Midbrain (tissue), 1 donor: ENCODE measurements around the gene OST4.
"Not testable (repeated sequence)": the region's sequence is repeated elsewhere in the genome, so short reads cannot be mapped to it uniquely, and the experiment has no call there.

ENCODE experiments used
- DNase-seq: peaks from one replicate; lab custom pipeline; 2025; lab: John Stamatoyannopoulos, UW

The OST4 gene

DNA sequence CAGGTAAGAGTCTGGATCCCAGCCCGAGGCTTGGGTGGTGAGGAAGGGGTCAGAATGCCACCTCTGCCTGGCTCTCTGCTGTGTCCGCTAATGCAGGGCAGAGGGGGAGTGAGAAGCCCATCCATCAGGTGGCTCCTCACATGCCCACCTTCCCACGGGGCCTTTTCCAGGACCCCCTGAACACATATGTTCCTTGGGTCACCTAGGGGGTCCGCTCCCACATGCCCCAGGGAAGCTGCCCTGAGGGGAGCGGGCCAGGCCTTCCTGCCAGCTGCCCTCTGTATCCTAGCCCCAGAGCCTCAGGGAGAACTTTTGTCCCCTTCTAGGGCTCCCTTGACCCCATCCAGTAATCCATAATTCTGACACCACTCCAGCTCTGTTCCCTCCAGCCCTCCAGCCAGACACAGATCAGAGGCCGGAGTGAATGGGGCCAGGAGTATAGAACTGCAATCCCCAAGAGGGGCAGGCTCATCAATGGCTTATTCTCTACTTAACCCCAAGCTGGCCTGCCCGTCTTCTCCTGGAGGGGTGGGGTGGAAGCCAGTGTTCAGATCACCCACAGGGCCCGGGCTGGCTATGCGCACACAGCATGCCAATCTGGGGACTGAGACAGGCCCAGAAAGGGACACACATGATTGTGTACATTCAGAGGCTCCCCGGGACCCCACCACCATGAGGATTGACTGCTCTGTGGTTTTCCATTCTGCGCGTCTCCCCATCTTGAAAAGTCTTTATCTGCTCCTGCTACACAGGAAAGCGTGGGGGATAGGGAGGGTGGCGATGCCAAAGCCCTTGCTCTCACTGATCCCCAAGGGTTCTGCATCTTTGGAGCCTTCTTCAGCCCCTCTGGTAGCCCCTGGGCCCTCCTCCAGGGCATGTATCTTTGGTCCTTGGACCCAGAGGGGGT is 8.0 kb upstream of the OST4 start:
- DNase-seq = no peak

DNA sequence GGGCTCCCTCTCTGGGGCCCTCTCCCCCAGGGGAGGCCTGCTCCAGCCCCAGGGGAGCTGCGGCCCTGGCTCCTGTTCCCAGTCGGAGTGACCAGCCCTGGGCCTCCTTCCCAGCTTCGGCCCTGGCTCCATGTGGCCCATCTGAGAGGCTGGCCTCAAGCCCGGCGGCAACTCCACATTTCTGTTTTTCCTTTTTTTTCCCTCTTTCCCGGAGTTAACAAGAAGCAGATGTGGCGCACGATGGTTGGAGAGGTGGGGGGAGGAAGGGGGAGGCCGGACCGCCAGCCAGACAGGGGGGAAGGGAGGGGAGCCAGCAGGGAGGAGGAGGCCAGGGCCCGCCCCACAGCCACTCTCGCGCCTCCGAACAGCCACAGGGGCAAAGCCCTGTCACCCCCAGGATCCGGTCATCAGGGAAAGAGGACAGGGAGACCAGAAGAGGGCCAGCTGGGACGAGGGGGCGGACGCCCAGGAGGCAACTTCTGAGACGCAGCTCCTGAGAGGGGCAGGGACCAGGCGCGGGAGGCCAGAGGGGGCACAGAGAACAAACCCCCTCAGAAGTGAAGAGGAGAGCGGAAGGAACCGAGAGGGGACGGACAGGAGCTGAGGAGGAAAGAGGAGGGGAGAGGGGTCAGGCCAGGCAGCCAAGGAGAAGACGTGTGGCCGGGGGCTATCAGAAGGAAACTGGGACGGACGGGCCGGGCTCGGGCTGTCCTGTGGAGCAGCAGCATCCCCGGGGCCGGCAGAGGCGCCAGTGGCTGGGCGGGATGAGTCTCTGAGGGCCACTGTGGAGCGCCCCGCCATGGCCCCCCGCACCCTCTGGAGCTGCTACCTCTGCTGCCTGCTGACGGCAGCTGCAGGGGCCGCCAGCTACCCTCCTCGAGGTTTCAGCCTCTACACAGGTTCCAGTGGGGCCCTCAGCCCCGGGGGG is 7.1 kb upstream of the OST4 start, which contains the start of gene EMILIN1:
EMILIN1 (plus strand) TSS at position 349 of the 928 bp plus-strand sequence; CDS start at position 800, 451 bp downstream.
- peak; percentile 66 for DNase-seq

DNA sequence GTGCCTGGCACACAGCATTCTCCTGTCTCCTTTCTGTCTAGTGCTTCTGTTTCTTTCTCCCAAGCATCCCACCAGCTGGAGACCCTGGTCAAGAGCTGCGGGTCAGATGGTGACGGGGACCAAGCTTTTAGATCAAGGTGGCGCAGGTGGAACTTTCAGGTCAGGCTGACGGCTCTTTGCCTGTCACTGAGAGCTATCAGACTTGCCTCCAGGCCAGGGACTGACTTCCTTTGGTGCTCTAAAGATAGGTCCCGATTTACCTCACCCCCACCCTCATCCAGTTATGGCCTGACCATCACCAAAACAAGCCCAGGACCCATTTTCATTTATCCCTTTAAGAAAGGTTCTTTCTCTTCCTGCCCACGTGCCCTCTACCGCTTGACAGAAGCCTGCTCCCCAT is 5.8 kb upstream of the OST4 start:
- no peak for DNase-seq

DNA sequence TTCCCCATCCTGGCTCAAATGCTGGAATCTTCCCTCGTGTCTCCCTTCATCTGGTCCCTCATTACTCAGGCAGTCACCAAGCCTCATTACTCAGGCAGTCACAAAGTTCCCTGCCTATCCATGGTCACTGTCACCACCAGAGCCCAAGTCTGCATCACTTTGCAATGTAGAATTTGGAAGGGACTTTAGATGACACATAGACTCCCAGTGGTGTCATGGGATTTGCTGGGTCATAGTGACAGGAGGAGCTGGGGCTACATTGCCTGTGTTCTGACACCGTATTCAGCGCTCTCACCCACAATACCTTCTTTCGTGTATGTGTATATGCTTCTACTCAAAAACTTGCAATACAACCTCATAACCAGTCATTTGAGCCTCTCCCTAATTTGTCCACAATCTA is 4.9 kb upstream of the OST4 start:
- no peak for DNase-seq

DNA sequence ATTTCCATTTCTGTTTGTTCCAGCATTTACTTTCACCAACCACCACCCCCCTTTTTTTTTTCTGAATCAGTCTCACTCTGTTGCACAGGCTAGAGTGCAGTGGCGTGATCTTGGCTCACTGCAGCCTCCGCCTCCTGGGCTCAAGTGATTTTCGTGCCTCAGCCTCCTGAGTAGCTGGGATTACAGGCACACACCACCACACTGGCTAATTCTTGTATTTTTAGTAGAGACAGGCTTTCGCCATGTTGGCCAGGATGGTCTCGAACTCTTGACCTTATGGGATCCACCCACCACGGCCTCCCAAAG is 4.1 kb upstream of the OST4 start:
- not testable (repeated sequence) for DNase-seq

DNA sequence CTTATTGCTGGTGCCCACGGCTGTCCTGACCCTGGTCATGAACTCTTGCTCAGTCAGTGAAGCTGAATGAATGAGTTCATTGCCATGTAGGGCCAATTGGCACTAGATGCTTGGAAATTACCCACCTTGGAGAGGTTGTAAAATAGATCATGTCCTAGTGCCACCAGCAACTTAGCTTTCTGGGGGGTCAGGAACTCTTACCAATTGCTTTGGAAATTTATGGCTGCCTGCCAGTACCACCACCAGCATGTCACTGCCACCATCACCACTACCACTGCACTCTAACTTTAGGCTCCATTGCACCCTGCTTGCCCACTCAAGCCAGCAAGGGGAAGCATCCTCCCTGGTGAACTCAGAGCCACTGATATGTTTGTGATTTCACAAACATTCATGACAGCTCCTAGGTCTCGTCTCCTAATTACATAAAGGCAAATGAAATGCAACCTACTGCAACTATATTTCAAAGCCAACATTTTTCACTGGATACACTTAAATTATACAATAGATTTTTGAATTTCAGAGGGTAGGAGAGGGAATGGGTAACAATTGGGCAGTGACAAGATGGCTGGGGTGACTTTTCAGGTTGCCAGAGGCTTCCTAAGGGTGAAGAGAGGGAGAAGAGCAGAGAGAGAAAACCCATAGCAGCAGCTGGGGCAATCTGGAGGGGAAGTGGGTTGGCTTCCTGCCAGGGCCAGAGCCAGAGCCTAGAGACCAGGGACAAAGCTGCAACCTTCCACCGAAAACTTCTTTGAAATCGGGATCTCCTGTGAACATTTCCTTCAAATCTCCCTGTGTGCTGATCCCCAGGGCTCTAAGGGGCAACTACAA is 3.5 kb upstream of the OST4 start:
- DNase-seq = no peak

DNA sequence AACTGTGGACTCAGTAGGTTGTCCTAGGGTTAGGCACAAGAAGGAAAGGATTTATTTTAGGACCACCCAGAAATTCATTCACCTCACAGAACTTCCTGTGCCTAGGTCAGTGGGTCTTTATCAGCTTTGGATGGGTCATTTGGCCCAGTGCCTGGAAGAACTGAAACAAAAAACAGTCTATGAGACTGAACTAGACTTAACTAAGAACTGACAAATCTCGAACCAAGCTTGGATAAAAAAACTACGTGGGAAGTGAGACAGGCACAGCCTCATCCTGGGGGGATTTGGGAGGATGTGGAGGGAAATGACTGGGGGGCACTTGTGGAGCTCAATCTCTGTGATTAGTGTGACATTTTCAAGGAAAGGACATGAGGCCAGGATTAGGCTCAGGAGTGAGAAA is 2.3 kb upstream of the OST4 start:
- DNase-seq = no peak

DNA sequence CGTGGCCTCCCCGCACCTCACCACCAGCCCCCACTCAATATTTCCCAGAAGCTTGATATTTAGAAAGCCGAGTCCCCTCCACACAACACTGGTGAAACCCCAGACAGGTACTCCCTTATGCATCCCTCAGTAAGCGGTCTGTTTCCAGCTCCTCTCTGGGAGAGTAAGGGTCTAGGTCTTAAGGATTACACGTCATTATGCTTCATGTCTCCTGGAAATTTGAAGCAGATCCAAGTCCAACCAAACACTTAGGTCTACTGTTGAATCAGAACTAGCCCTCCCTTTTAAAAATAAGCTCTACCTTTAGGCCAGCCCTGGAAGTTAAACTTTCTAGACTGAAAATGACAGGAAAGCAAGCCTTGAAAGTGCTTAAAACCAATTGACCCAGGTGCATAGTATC is 1.5 kb upstream of the OST4 start:
- DNase-seq = no peak

DNA sequence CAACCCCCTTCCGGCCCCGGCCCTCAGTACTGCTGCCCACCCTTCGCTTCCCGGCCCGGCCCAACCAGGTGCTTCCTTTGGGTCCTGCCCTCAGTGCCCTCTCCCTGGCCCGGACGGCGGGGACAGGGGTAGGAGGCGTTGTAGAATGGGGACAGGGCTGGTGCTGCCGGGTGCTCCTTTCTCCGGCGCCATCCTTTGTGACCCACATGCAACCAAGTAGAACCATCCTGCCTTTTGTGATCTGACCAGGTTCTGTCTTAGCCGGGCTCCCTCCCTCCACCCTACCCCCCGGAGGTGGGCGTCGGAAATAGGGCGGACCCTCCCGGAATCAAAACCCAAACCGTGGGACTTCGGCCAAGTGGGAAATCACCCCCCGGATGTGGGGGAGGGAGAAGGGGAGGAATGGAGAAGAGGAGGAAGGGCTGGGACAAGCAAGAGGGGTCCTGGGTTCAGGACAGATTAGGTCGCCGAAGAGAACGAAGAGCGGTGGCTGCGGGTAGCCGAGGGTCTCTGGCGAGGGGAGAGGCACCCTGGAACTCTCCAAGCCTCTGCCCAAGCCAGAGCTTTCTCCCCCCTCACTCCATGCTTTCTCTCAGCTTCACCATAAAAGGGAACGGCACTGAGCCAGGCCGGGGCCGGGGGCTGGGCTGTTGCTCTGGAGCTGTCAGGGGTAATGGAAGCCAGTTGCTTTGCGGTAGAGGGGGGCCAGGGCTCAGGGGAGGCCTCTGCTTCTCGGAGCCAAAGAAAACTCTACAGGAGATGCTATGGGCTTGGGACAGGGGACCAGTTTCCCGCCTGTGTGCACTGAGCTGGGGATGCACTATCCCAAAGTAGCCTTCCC is 756 bp upstream of the OST4 start:
- DNase-seq = peak; percentile 45

DNA sequence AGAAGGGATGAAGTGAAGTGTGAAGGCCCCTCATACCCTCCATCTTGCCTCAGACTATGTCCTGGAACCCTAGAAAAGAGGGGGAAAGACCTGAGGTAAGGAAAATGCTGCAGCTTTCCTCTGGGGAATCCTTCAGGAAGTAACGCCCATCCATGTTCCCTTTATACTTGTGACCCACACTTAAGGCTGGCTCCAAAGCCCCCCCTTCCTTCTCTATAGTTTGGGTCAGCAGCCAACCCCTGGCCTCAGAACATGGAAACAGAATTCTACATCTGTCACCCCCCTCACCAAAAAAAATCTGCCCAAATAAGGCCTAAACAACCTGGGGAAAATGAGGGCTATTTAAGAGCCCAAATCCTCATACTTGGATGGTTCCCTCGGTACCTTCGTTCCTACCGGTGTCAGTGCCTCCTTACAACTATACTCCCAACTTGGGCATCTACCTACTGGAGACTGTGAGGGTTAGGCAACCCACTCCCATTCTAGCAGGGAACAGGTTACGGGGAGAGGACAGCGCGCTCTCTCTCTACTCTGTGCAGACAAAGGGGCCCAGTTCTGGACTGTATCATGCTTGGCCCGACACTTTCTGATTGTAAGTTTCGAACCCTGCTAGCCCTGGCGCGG is 689 bp downstream of the OST4 start:
- DNase-seq = no peak

DNA sequence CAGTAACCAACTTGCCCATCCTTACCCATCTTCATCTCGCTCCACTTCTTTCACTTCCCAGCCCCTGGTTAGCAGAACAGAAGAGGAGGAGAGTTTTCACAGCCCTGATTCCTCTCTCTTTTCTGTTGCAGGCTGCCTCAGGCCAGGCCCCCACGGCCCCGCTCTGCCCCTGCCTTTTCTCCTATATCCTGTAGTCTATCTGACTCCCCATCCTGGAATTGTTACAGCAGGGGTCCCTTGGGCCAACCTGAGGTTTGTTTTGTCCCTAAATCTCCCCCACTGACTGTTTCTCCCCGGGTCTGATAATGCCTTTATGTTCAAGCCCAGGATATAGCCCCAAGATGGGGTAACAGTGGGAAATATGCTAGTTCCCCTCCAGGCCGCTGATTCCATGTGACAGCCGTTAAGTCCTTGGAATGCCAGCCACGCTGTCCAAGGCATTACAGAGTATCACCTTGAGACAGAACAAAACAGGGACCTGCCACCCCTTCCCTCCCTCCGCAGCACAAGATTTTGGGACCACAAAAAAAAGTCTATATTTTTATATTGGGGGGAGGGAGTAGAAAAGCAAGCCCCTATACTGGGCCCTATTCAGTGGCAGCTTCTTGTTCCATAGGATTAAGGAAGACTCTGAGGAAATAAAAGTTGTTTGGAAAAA is 1.4 kb downstream of the OST4 start:
- DNase-seq = no peak

DNA sequence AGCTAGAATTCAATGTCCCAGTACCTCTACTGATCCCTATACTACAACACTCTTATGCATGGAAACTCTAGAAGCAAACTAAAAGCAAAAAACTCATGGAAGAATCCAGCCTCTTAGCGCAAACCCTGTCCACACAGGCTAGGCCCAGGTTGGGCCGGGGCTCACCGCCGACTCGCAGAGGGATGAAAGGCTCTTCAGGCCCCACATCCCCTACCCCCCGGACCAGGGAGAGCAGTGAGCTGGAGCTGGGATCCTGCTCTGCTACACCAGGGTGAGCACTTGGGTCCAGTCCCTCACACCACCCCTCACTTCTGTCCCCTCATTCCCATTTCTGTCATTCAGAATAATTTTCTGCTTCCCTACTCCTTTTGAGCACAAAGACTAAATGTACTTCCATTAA is 2.0 kb downstream of the OST4 start:
- DNase-seq = no peak

DNA sequence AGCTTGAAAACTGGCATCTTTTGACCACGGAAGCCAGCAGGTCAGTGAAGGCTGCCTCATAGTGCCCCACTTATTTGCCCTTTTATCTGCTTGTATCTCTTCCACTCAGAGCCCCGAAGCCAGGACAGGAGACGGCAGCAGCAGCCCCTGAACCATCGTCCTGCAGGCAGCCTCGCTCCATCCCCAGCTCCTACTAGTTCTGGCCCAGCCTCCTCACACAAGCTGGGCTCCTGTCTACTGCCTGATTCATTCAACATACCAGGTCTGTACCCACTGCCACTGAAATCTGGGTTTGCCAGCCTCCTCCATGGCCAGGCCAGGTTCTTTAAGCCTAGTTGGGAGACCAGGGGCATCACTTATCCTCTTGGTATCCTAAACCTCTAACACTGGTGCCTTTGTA is 4.1 kb downstream of the OST4 start:
- no peak for DNase-seq

DNA sequence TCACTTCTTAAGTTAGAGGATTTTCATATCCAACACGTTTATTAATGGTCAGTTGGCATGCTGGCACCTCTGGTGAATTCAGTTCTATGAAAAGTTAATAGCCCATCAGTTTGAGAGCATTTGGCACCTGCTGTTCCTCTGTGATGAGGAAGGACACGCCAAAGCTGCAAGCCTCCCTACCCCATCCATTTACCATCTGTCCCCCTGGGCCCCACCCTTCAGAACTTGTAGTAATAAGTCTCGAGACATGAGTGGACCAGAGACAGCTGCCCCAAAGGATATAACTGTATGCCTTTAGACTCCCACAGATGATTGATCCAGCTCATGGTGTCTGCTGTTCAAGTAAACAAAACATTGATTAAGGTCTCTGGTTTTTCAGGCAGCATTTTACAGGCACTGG is 6.3 kb downstream of the OST4 start:
- DNase-seq = no peak

DNA sequence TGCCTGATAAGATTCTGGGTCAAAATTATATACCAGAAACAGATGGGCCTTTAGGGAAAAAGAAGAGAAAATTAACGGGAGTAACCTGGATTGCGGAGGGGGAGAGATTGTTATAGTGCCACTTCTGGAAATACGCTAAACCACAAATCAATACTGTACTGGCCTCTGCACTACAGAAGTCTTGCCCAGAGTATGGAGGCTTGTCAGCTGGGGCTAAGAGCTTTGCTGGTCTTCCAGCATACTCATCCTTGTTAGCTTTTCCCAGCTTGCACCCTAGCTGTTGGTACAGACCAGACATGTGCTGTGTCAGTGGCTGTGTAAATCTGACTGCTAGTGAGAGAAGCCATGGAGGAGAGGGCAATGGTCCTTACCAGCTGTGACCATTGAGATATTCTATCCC is 11.1 kb downstream of the OST4 start:
- DNase-seq = no peak

DNA sequence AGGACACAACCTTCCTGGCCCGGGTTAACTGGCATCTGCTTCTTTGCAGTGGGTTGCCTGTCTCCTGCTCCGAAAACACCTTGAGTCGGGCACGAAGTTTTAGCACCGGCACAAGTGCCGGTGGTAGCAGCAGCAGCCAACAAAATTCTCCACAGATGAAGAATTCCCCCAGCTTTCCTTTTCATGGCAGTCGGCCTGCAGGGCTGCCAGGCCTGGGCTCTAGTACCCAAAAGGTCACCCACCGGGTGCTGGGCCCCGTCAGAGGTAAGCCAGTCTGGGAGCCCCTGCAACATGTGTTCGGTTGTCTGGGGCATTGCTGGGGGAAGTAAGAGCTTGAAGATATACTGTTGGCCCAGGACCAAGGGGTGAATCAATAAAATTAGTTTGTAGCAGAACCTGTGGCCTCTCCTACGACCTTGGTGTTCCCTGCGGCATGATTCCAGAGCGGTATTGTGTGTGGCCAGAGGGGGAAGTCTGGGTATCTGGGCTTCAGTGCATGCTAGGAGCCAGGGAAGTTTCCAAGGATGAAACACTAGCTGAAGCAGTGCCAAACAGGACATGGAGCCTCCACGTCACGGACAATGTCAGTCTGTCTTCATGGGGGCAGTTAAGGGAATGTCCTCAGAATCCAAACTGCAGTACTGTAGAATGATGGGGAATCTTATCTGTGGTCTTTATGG is 12.2 kb downstream of the OST4 start:
- no peak for DNase-seq

DNA sequence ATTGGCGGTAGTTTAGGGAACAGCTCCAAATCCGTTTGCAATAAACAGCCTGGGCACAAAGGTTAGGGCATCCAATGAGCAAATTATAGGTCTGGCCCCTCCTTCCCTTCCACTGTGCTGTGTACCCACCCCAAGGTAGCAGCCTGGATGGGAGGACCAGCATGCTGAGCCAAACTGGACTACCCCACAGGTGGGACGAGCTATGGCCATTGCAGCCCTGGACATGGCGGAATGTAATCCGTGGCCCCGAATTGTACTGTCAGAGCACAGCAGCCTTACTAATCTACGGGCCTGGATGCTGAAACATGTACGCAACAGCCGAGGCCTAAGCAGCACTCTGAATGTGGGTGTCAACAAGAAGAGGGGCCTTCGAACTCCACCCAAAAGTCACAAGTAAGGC is 13.2 kb downstream of the OST4 start:
- DNase-seq = no peak

DNA sequence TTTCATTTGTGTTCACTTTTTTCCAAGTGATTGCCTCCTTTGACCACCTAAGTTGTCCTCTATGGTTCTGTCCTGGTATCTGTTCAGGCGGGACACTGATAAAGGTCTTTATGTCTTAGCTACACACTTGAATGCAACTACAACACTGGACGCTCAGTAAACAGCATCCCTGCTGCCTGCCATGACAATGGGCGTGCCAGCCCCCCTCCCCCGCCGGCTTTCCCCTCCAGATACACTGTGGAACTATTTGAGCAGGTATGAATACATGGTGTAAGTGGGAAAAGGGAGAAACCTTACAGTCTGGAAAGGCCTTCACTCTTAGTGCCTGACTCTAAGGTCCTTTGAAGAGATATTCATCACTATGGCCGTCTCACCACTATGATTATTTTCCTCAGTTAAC is 14.3 kb downstream of the OST4 start:
- no peak for DNase-seq

DNA sequence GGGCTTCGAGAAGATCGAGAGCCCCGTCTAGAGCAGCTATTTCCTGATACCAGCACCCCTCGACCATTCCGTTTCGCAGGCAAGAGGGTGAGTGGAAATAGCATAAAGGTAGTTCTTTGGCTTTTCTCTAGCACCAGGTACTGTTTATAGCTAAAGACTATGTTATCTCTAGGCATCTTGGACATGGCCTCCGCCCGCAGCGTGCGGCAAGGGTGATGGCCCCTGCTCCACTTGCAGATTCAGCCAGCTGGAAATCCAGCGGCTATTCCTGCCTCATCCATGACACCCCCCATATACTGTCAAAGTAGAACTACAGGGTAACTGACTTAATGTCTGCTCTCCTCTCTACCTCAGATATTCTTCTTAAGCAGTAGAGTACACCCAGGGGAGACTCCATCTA is 16.7 kb downstream of the OST4 start:
- no peak for DNase-seq

DNA sequence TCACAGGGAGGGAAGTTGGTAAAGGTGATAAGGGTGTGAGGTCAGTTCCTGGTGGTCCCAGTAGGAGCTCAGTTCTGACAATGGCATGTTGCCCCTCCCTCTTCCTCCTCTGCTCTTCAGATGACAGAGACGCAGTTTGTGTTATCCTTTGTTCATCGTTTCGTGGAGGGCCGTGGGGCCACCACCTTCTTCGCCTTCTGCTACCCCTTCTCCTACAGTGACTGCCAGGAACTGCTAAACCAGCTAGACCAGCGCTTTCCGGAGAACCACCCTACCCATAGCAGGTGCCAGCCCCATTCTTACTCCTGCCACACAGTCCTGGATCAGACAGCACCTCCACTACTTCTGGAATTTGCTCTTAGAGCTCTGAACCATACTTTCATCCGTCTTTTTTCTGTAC is 17.7 kb downstream of the OST4 start:
- no peak for DNase-seq
